ENCODE results near the gene SEC22C. TPM values are rescaled to one million over a fixed set of nuclear protein-coding genes. Genes with fewer than 3 reads are reported as not detected.

SEC22C gene
- polyA plus RNA-seq, 1 donor from 2014 or later = 93.6 TPM

DNA sequence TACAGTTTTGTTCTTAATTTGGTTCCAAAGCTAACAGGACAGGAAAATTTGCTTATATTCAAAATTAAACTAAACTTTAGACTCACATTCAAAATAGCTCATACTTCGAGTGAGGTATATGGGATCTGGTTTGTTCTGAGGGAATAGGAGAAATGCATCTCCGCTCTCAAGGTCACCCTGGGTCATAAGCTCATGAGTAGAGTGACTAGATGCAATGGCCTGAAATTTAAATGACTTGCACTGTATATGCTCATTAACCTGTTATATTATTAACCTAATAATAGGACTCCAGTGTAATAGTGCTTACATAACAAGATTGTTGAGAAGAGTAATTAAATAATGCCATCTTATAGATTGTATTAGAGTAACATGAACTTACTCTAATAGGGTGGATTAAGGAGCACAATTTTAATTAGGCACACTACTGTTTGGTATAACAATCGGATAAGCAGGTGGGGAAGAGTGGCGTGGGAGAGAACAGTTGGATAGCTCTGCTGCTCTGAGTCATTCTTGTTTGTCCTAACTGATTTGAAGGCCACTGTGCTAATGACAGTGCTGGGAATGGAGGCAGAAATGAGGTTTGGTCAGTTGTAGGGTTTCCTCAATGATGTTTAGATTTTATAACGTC is 23.9 kb upstream of the SEC22C start:
- H3K27me3 ChIP-seq (ENCODE audit: insufficient read depth, low read depth, low read length) = no peaks in the 10 kb centered on the region
- peaks cover 3% of the 10 kb centered on the region for H3F3A ChIP-seq (ENCODE audit: insufficient read depth, low read length, poor library complexity, severe bottlenecking)
- no peak overlapping the region for H3K9ac ChIP-seq (ENCODE audit: low read length)
- no peak overlapping the region for H3K4me3 ChIP-seq (ENCODE audit: low read length)
- no peak overlapping the region for H3K27ac ChIP-seq (ENCODE audit: low read length)
- H3K36me3 ChIP-seq (ENCODE audit: insufficient read depth, low read length) = no peaks in the 10 kb centered on the region
- peaks cover 91% of the 10 kb centered on the region for H3K79me2 ChIP-seq (replicated peaks; ENCODE audit: insufficient read depth, low read length)
- no peaks in the 10 kb centered on the region for H3K9me3 ChIP-seq (ENCODE audit: low read length)
- no peak overlapping the region for H2AFZ ChIP-seq (ENCODE audit: low read depth, low read length)
- no peaks in the 10 kb centered on the region for H3K9me2 ChIP-seq (ENCODE audit: insufficient read depth, low read length)
- TF ChIP-seq RAD21 (conservative IDR thresholded peaks at IDR 0.05) = no peak
- TF ChIP-seq, protein P1, sequence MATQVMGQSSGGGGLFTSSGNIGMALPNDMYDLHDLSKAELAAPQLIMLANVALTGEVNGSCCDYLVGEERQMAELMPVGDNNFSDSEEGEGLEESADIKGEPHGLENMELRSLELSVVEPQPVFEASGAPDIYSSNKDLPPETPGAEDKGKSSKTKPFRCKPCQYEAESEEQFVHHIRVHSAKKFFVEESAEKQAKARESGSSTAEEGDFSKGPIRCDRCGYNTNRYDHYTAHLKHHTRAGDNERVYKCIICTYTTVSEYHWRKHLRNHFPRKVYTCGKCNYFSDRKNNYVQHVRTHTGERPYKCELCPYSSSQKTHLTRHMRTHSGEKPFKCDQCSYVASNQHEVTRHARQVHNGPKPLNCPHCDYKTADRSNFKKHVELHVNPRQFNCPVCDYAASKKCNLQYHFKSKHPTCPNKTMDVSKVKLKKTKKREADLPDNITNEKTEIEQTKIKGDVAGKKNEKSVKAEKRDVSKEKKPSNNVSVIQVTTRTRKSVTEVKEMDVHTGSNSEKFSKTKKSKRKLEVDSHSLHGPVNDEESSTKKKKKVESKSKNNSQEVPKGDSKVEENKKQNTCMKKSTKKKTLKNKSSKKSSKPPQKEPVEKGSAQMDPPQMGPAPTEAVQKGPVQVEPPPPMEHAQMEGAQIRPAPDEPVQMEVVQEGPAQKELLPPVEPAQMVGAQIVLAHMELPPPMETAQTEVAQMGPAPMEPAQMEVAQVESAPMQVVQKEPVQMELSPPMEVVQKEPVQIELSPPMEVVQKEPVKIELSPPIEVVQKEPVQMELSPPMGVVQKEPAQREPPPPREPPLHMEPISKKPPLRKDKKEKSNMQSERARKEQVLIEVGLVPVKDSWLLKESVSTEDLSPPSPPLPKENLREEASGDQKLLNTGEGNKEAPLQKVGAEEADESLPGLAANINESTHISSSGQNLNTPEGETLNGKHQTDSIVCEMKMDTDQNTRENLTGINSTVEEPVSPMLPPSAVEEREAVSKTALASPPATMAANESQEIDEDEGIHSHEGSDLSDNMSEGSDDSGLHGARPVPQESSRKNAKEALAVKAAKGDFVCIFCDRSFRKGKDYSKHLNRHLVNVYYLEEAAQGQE (IDR thresholded peaks at IDR 0.05; ENCODE audit: borderline replicate concordance) = no peak
- no peak for TF ChIP-seq MXI1 (conservative IDR thresholded peaks at IDR 0.05; ENCODE audit: poor library complexity, severe bottlenecking)
- no peak for TF ChIP-seq SMC3 (conservative IDR thresholded peaks at IDR 0.05; ENCODE audit: poor library complexity)
- TF ChIP-seq EP300 (conservative IDR thresholded peaks at IDR 0.05; ENCODE audit: poor library complexity, severe bottlenecking) = no peak
- no peak for TF ChIP-seq POLR2AphosphoS5 (IDR thresholded peaks at IDR 0.05)
- TF ChIP-seq TAF1 (IDR thresholded peaks at IDR 0.05; ENCODE audit: low read depth) = no peak
- no peak for TF ChIP-seq EZH2 (IDR thresholded peaks at IDR 0.05; ENCODE audit: borderline replicate concordance, insufficient read depth, low read length, poor library complexity, severe bottlenecking)
- TF ChIP-seq, protein P2, sequence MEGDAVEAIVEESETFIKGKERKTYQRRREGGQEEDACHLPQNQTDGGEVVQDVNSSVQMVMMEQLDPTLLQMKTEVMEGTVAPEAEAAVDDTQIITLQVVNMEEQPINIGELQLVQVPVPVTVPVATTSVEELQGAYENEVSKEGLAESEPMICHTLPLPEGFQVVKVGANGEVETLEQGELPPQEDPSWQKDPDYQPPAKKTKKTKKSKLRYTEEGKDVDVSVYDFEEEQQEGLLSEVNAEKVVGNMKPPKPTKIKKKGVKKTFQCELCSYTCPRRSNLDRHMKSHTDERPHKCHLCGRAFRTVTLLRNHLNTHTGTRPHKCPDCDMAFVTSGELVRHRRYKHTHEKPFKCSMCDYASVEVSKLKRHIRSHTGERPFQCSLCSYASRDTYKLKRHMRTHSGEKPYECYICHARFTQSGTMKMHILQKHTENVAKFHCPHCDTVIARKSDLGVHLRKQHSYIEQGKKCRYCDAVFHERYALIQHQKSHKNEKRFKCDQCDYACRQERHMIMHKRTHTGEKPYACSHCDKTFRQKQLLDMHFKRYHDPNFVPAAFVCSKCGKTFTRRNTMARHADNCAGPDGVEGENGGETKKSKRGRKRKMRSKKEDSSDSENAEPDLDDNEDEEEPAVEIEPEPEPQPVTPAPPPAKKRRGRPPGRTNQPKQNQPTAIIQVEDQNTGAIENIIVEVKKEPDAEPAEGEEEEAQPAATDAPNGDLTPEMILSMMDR (IDR thresholded peaks at IDR 0.05; ENCODE audit: poor library complexity, severe bottlenecking) = no peak
- H4K20me1 ChIP-seq (ENCODE audit: insufficient read depth) = no peaks in the 10 kb centered on the region
- no peak overlapping the region for H3K4me2 ChIP-seq (ENCODE audit: low read length)

DNA sequence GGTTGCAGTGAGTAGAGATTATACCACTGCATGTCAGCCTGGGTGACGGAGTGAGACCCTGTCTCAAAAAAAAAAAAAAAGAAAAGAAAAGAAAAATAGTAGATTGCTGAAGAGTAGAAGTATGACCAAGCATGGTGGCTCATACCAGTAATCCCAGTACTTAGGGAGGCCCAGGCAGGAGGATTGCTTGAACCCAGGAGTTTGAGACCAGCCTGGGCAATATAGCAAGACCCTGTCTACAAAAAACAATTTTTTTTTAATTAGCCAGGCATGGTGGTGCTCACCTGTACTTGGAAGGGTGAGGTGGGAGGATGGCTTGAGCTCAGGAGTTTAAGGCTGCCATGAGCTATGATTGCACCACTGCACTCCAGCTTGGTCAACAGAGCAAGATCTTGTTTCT is 21.2 kb upstream of the SEC22C start:
- Histone ChIP-seq H3K27me3 (ENCODE audit: insufficient read depth, low read depth, low read length) (no peaks in the 10 kb centered on the region), H3K27ac (ENCODE audit: low read length) (no peak overlapping the region), H3K36me3 (ENCODE audit: insufficient read depth, low read length) (no peaks in the 10 kb centered on the region), H3K79me2 (replicated peaks; ENCODE audit: insufficient read depth, low read length) (peaks cover 69% of the 10 kb centered on the region), H3F3A (ENCODE audit: insufficient read depth, low read length, poor library complexity, severe bottlenecking) (peaks cover 3% of the 10 kb centered on the region), H4K20me1 (ENCODE audit: insufficient read depth) (no peaks in the 10 kb centered on the region), H3K9ac (ENCODE audit: low read length) (no peak overlapping the region), H3K9me3 (ENCODE audit: low read length) (no peaks in the 10 kb centered on the region), H3K9me2 (ENCODE audit: insufficient read depth, low read length) (no peaks in the 10 kb centered on the region), H3K4me3 (ENCODE audit: low read length) (peak overlapping the region; percentile 70), H2AFZ (ENCODE audit: low read depth, low read length) (no peak overlapping the region), H3K4me2 (ENCODE audit: low read length) (no peak overlapping the region)
- TF ChIP-seq POLR2AphosphoS5 (IDR thresholded peaks at IDR 0.05) = no peak
- no peak for TF ChIP-seq EZH2 (IDR thresholded peaks at IDR 0.05; ENCODE audit: borderline replicate concordance, insufficient read depth, low read length, poor library complexity, severe bottlenecking)
- TF ChIP-seq EP300 (conservative IDR thresholded peaks at IDR 0.05; ENCODE audit: poor library complexity, severe bottlenecking) = no peak
- TF ChIP-seq, protein P2 (IDR thresholded peaks at IDR 0.05; ENCODE audit: poor library complexity, severe bottlenecking) = no peak
- TF ChIP-seq, protein P1 (IDR thresholded peaks at IDR 0.05; ENCODE audit: borderline replicate concordance) = no peak
- no peak for TF ChIP-seq SMC3 (conservative IDR thresholded peaks at IDR 0.05; ENCODE audit: poor library complexity)
- no peak for TF ChIP-seq MXI1 (conservative IDR thresholded peaks at IDR 0.05; ENCODE audit: poor library complexity, severe bottlenecking)
- TF ChIP-seq TAF1 (IDR thresholded peaks at IDR 0.05; ENCODE audit: low read depth) = no peak
- TF ChIP-seq RAD21 (conservative IDR thresholded peaks at IDR 0.05) = no peak
